ENCODE results near the gene GPC4.

DNA sequence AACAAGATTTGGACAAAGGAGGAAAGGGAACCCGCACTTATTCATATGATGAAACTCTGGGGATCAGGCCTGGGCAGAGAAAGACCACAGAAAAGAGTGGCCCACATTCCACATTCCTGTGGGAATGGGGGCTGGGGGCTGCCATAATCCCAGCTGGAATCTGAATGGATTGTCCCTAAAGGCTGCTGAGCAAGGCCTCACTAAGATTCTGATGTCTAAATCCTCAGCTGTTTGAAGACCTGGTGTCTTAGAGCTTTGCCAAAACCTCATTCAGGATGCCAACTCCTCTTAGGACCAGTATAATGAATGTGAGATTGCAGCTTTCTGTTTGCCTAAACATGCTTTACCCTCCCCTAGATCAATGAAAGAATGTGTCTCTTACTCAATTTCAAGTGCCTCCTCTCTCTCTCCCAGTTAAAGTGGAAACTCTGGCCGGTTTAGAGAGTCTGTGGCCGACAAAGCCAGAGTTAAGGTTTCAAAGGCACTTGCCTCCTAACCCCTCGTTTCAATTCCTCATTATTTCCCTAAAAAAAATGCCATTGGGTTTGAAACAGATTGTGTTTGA, 33.3 kb upstream of the GPC4 start:
- TF ChIP-seq, protein P1, sequence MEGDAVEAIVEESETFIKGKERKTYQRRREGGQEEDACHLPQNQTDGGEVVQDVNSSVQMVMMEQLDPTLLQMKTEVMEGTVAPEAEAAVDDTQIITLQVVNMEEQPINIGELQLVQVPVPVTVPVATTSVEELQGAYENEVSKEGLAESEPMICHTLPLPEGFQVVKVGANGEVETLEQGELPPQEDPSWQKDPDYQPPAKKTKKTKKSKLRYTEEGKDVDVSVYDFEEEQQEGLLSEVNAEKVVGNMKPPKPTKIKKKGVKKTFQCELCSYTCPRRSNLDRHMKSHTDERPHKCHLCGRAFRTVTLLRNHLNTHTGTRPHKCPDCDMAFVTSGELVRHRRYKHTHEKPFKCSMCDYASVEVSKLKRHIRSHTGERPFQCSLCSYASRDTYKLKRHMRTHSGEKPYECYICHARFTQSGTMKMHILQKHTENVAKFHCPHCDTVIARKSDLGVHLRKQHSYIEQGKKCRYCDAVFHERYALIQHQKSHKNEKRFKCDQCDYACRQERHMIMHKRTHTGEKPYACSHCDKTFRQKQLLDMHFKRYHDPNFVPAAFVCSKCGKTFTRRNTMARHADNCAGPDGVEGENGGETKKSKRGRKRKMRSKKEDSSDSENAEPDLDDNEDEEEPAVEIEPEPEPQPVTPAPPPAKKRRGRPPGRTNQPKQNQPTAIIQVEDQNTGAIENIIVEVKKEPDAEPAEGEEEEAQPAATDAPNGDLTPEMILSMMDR (conservative IDR thresholded peaks at IDR 0.05 in 1 of 2, IDR thresholded peaks at IDR 0.05 in 1 of 2; ENCODE audit: low read depth in 1 of 2, low read length in 2 of 2) = no peak
- TF ChIP-seq EZH2 (IDR thresholded peaks at IDR 0.05; ENCODE audit: low read length, missing control alignments) = no peak

All from fibroblast of lung (primary cell).